Sigmoid colon (tissue), 4 donors: Measurements from ENCODE around the gene POLN.

Experiments used
- EP300 ChIP-seq, 4 donors: sonication (generic); formaldehyde crosslinking; IDR thresholded peaks; one replicate each; pipeline ENCODE4 v1.6.1; 2017; ENCODE audit warnings: antibody characterized with exemption in 4 of 4
- POLR2A ChIP-seq, 2 donors: fragments of 450-650 bp; IDR thresholded peaks; one replicate each; pipeline ENCODE4 v1.6.1; 2016; ENCODE audit warnings: antibody characterized with exemption in 2 of 2, mild to moderate bottlenecking in 2 of 2, moderate library complexity in 2 of 2
- TF ChIP-seq, protein P1 (sequence below), 4 experiments: fragments of 450-650 bp in 3 of 4; fragments of 200-600 bp in 1 of 4; IDR thresholded peaks; one replicate each; pipeline ENCODE4 v1.5.1; 2016 to 2019; ENCODE audit warnings: antibody characterized with exemption in 4 of 4, mild to moderate bottlenecking in 3 of 4, moderate library complexity in 2 of 4

DNA sequence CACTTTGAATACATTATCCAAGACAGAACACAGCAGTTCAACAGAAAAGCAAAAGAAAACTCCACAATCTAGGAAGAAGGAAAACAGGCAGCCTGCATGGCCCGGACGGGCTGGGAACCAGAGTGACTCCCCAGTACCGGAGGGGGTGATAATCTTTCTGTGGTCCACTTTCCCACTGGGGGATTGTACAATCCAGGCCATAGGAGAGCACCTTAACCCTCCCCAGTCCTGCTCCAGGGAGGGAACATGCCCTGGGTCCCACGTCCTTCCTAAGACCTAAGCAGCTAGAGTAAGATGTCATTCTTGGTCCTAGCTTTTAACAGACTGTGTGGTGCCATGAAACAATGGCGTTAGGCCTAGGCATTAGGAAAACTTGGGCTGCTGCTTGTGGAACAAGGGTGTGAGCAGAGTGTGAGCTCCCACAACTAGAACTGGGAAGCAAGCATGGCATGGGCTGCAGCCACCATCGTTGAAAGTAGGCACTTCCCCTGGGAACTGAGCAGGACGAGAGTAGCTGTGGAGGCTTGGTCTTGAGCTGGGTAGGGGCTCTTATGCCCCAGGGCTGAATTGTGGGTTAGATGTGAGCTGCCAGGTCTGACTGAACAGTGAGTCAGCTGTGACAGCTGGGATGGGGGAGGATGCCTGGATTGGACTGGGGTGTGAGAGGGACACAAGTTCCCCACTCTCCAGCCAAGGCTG lies 140.4 kb downstream of the POLN start:
- TF ChIP-seq, protein P1, sequence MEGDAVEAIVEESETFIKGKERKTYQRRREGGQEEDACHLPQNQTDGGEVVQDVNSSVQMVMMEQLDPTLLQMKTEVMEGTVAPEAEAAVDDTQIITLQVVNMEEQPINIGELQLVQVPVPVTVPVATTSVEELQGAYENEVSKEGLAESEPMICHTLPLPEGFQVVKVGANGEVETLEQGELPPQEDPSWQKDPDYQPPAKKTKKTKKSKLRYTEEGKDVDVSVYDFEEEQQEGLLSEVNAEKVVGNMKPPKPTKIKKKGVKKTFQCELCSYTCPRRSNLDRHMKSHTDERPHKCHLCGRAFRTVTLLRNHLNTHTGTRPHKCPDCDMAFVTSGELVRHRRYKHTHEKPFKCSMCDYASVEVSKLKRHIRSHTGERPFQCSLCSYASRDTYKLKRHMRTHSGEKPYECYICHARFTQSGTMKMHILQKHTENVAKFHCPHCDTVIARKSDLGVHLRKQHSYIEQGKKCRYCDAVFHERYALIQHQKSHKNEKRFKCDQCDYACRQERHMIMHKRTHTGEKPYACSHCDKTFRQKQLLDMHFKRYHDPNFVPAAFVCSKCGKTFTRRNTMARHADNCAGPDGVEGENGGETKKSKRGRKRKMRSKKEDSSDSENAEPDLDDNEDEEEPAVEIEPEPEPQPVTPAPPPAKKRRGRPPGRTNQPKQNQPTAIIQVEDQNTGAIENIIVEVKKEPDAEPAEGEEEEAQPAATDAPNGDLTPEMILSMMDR (IDR thresholded peaks at IDR 0.05) = no peak
- TF ChIP-seq EP300 (IDR thresholded peaks at IDR 0.05) = no peak
- TF ChIP-seq POLR2A (IDR thresholded peaks at IDR 0.05) = no peak
